Left ventricle myocardium superior (tissue), 1 donor: Measurements from ENCODE around the gene SLC25A17. TPM values are rescaled to one million over a fixed set of nuclear protein-coding genes. Genes with fewer than 3 reads are reported as not detected.
"Not testable (repeated sequence)": the region's sequence is repeated elsewhere in the genome, so short reads cannot be mapped to it uniquely, and the experiment has no call there.

Experiments
- ATAC-seq: fragments of 200-7000 bp; cut with Tn5 transposase; one replicate; pipeline ENCODE4 v1.9.1; 2020; ENCODE audit warnings: mild to moderate bottlenecking, moderate library complexity
- DNase-seq: peaks from one replicate; pipeline ENCODE4 v3.0.0-alpha.2; 2020
- intact Hi-C: fragments of 100-400 bp; cut with micrococcal nuclease; formaldehyde crosslinking; loops from one replicate; pipeline ENCODE4 v1.11.0; 2022
- total RNA-seq: library from RNA; stranded (reverse); fragmentation: NEBNext Ultra II Directional; extraction: Animal tissue kit (Norgen Biotek cat#: 25700); gene quantifications from one replicate; pipeline ENCODE4 v1.2.1, GENCODE V29; 2021
- donor health status: DM: no; HTN: yes; CAD: no; lungs with severe emphysema.

The SLC25A17 gene
- total RNA-seq, 1 donor from 2014 or later, result 3.3 TPM

DNA sequence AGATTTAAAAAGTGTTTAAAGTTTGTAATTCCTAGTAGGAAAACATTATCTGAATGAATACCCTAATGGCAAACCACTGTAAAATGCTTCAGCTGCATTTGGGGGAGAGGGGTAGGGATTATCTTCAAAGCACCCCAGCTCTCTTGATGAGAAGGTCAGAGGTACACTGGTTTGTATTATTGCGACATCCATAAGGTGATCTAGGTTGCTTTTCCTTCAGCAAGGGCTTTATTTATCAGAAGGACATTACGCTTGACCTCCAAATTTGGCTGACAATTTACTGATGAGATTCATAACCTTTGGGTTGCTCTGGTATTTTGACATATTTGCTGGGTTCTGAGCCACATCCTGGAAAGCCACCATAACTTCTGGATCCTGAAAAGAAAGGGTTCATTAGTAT, 7.1 kb upstream of the SLC25A17 start:
- ATAC-seq, intact Hi-C loops, DNase-seq: not testable (repeated sequence)

DNA sequence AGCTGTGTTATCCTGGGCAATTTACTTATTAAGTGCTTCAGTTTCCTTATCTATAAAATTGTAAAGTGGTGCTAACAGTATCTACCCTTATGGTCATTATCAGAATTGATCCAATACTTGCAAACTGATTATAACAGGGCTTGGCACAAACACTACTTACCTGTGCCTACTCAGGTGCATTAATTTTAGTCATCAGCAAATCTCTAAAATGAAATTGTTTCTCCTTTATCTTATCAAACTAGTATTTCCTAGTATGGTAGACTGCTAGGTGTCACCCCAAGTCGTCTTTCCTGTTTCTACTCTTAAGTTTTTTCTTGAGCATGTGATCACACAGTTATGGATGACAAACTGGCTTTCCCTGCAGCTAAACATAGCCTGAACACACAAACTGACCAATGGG, 4.3 kb upstream of the SLC25A17 start:
- intact Hi-C loops, result no loop called here
- DNase-seq, result no peak
- no peak for ATAC-seq

DNA sequence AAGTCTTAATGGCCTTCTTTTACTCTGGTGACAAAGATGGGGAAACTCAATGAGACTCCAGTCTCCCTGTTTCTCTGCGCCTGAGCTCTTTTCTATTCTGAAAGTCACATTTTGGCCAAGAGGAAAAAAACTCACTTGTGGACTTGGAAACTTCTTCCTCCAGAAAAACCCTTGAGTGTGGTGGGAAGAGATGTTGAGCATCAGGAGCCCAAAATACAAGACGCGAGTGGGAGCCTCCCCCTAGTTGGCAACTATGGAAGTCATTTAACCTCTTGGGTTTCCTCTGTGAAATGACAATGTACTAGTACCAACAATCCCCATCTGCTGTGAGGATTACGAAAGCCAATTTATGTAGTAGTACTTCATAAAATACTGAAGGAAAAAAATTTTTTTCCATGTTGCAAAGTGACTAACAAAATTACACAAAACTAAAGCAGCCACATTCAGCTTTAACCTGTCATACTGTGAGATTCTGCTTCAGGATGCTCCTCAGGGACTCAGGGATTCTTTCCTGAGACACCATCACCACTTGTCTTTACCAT, 524 bp upstream of the SLC25A17 start:
- ATAC-seq (peak; percentile 8), DNase-seq (no peak)
- intact Hi-C loops, result no loop called here

- ATAC-seq (no peak), DNase-seq (no peak)
- intact Hi-C loops, result no loop called here
Observed at GRCh38 chr22:40818192-40818746, 877 bp downstream of the SLC25A17 start.

- intact Hi-C loops, result no loop called here
- DNase-seq (no peak), ATAC-seq (no peak)
Observed at GRCh38 chr22:40817737-40818136, 1.4 kb downstream of the SLC25A17 start.

DNA sequence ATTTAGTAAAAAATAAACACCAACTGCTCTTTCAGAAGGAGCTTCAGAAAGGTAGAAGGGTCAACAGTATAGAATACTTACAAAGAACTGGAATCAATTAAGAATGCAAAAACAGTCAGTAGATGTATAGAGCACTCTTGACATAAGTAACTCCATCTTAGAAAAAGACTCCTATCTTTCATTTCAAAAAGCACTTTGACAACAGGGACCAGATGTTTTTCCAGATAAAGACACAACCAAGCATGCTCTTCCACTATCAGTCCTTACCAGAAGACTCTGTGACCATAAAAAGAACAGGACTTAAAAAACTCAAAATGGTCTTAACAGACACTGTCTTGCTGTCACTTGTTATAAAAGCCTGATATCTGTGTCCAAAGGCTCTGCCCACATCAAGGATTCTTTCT, 5.2 kb downstream of the SLC25A17 start:
- ATAC-seq (no peak), DNase-seq (no peak)
- intact Hi-C loops, result no loop called here

DNA sequence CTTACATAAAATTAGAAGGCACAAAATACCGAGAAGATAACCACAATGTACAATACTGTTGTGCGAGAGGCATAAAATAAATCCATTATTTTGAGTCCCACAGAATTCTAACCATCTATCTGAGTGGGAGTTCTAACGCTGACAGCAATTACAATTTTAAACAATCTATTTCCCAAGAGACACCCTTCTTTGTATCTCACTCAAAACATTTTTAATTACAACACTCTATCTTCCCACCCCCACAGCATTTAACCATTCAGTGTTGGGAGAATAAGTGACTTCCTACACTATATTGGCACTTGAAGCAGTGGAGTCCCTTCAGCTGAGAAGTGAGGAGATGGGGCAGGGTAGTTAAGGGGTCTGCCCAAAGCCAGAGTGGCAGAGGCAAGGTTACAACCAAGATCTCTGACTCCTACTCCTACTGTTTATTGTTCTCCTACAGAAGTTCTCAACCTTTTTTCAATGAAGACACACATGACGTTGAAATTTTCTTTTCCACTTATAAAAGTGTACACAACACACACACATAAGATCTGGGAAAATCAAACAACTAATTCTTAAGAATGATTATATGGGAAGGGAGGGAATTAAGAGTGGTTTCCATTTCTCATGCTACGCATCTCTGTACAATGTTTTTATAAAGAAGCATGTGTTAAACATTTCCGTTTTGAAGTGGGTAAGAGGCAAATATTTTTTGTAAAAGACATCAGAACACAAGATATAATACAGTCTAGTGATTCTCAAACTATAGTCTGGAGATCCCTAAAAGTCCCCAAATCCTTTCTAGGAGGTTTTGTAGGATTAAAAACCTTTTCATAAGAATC, 10.9 kb downstream of the SLC25A17 start:
- intact Hi-C loops, result no loop called here
- DNase-seq (no peak), ATAC-seq (no peak)

DNA sequence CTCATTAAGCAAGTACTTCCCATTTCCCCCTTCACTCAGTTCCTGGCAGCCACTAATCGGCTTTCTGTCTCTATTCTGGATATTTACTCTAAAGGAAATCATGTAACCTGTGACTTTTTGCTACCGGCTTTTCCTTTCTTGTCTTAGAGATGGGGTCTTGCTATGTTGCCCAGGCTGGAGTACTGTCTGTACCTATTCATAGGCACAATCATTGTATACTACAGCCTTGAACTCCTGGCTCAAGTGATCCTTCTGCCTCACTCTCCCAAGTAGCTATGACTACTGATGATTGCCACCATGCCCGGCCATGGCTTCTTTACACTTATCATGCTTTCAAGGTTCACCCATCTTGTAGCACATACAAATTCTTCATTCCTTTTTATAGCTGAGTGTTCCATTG, 12.4 kb downstream of the SLC25A17 start:
- DNase-seq (no peak), ATAC-seq (no peak)
- intact Hi-C loops, result no loop called here

GRCh38 chr22:40805699-40806203, 13.4 kb downstream of the SLC25A17 start:
- ATAC-seq (no peak), DNase-seq (no peak)
- intact Hi-C loops, result no loop called here

DNA sequence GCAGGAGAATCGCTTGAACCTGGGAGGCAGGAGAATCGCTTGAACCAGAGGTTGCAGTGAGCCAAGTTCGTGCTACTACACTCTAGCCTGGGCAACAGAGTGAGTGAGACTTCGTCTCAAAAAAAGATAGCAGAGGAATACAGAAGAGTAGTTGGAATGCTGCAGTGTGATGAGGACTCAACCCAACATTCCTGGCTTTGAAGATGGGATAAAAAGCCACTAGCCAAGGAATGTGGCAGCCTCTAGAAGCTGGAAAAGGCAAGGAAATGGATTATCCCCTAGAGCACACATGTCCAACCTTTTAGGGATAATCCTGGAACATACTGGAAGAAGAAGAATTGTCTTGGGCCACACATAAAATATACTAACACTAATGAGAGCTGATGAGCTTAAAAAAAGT, 13.9 kb downstream of the SLC25A17 start:
- DNase-seq (no peak), ATAC-seq (no peak)
- intact Hi-C loops, result no loop called here

GRCh38 chr22:40803321-40803720, 15.8 kb downstream of the SLC25A17 start:
- intact Hi-C loops, result no loop called here
- DNase-seq, result no peak
- ATAC-seq, result no peak

GRCh38 chr22:40799008-40799407, 20.1 kb downstream of the SLC25A17 start:
- DNase-seq, result no peak
- ATAC-seq, result no peak
- intact Hi-C loops, result no loop called here

GRCh38 chr22:40797427-40797826, 21.7 kb downstream of the SLC25A17 start:
- intact Hi-C loops, result no loop called here
- ATAC-seq, result no peak
- DNase-seq, result no peak

GRCh38 chr22:40792451-40792850, 26.7 kb downstream of the SLC25A17 start:
- ATAC-seq, result no peak
- DNase-seq, result no peak
- intact Hi-C loops, result no loop called here

DNA sequence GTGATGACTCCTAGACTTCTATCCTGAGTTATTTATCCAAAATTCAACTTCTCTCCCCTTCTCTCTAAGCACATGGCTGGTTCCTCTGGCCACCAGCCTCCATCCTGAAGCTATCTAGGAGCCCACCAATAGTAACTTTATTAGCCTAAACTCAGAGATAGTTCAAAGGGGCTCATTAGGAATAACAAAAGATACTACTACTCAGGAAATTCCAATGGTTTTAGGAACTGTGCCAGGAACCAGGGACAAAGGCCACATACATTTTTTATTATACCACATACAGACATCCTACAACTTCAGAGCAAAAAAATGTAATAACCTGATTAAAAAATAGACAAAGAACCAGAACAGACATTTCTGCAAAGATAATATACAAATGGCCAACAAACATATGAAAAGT, 27.9 kb downstream of the SLC25A17 start:
- ATAC-seq, result no peak
- intact Hi-C loops, result no loop called here
- no peak for DNase-seq

DNA sequence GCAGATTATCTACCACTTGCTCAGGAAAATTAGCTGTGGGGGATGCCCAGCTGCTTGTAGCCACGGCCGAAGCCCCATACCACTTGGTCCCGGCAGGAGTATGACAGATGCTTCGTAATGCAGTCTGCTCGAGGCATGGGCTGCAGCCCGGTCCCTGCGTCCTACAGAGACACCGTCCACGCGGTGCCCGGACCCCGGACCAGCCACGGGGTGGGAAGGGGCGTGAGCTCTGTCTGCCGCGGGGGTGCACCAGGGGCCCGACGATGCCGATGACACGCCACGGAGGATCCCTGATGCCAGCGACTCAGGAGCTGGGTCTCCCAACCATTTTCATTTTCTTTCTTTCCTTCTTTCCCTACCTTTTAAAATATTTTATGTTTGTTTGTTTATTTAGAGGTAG, 30.0 kb downstream of the SLC25A17 start:
- DNase-seq, result no peak
- intact Hi-C loops, result no loop called here
- ATAC-seq, result no peak

- no peak for ATAC-seq
- no peak for DNase-seq
- intact Hi-C loops, result no loop called here
Observed at GRCh38 chr22:40782521-40782920, 36.6 kb downstream of the SLC25A17 start.

DNA sequence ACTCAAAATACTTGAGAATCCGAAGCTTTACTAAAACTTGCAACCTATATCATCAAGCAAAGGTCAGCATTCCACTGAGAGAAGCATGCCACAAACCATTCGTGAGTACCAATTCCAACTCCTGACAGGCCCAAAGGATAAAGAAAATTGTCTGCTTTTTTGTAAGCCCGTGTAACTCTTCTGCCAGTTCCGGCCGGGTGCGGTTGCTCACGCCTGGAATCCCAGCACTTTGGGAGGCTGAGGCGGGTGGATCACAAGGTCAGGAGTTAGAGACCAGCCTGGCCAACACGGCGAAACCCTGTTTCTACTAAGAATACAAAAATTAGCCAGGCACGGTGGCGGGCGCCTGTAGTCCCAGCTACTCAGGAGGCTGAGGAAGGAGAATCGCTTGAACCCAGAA, 37.4 kb downstream of the SLC25A17 start:
- intact Hi-C loops, DNase-seq, ATAC-seq: not testable (repeated sequence)

- DNase-seq (no peak), ATAC-seq (no peak)
- intact Hi-C loops, result loop anchor here (10.0 kb wide), 2 partner anchors 85 to 335 kb away; no protein-coding TSS in a partner anchor
Observed at GRCh38 chr22:40769761-40770160, 49.4 kb downstream of the SLC25A17 start.

GRCh38 chr22:40768206-40768605, 50.9 kb downstream of the SLC25A17 start:
- ATAC-seq, result no peak
- intact Hi-C loops, result loop anchor here (10.0 kb wide), 2 partner anchors 83 to 333 kb away; no protein-coding TSS in a partner anchor
- DNase-seq, result no peak
